A549 (cell line): Measurements from ENCODE around the gene NFAM1.

ENCODE experiments used
- BHLHE40 ChIP-seq: IDR thresholded peaks from 2 replicates; pipeline ENCODE4 v1.6.1; 2012; ENCODE audit warnings: low read depth, low read length, inconsistent platforms
- POLR2A ChIP-seq: IDR thresholded peaks from 2 replicates; pipeline ENCODE4 v1.6.1; 2012; ENCODE audit warnings: mild to moderate bottlenecking, low read length
- TF ChIP-seq, protein P1 (sequence below): fragments of >200 bp; sonication (Bioruptor Twin); formaldehyde crosslinking; IDR thresholded peaks from 3 replicates; pipeline ENCODE4 v1.5.1; 2016

DNA sequence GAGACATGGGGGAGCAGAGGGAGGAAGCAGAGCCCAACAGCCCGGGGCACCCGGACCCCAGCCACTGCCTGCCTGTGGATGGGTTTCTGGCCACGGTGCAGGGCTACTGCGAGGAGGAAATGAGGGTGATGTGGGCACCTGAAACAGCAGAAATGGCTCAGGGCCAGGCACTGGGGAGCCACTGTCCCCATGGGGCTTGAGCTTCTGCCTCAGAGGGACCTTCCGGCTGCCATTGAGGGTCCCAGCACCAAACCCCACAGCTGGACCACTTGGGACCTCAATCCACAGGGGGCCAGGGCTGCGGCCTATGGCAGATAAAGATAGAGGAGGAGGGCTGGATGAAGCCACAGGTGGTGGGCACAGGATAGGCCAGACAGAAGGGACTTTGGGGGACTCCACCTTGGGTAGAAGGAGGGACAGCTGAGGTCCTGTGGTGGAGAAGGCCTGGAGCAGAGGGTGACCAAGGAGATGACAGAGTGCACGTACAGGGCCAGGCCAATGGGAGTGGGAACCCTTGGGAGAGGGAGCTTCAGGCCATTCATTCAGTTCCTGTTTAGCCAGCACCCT is 48.3 kb downstream of the NFAM1 start:
- TF ChIP-seq BHLHE40, result no peak
- TF ChIP-seq, protein P1, sequence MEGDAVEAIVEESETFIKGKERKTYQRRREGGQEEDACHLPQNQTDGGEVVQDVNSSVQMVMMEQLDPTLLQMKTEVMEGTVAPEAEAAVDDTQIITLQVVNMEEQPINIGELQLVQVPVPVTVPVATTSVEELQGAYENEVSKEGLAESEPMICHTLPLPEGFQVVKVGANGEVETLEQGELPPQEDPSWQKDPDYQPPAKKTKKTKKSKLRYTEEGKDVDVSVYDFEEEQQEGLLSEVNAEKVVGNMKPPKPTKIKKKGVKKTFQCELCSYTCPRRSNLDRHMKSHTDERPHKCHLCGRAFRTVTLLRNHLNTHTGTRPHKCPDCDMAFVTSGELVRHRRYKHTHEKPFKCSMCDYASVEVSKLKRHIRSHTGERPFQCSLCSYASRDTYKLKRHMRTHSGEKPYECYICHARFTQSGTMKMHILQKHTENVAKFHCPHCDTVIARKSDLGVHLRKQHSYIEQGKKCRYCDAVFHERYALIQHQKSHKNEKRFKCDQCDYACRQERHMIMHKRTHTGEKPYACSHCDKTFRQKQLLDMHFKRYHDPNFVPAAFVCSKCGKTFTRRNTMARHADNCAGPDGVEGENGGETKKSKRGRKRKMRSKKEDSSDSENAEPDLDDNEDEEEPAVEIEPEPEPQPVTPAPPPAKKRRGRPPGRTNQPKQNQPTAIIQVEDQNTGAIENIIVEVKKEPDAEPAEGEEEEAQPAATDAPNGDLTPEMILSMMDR, result no peak
- TF ChIP-seq POLR2A, result no peak
